KMS-11 (cell line): ENCODE data around the gene RNF14.
A peak's percentile ranks its signal among the peaks of the same experiment; 100 is the strongest.

Experiments used
- H2AFZ ChIP-seq: fragments of 200-600 bp; sonication (generic); 2 replicates; pipeline ENCODE4 v1.6.1; 2016; ENCODE audit warnings: antibody characterized with exemption, mixed run types, low read depth
- H3K27ac ChIP-seq: fragments of 200-600 bp; sonication (generic); 2 replicates; pipeline ENCODE4 v1.6.1; 2016; ENCODE audit warnings: mild to moderate bottlenecking, mixed run types
- H3K27me3 ChIP-seq: fragments of 200-600 bp; sonication (generic); 2 replicates; pipeline ENCODE4 v1.6.1; 2017; ENCODE audit warnings: mild to moderate bottlenecking, low read depth, mixed run types, moderate library complexity; ENCODE audit not compliant: insufficient read depth
- H3K36me3 ChIP-seq: fragments of 200-600 bp; sonication (generic); 2 replicates; pipeline ENCODE4 v1.6.1; 2017; ENCODE audit warnings: mild to moderate bottlenecking, mixed run types; ENCODE audit not compliant: insufficient read depth
- H3K4me1 ChIP-seq: fragments of 200-600 bp; sonication (generic); 2 replicates; pipeline ENCODE4 v1.6.1; 2016; ENCODE audit warnings: mild to moderate bottlenecking, low read depth, mixed run types; ENCODE audit not compliant: poor library complexity, severe bottlenecking
- H3K4me2 ChIP-seq: fragments of 200-600 bp; sonication (generic); 2 replicates; pipeline ENCODE4 v1.7.0; 2016; ENCODE audit warnings: mild to moderate bottlenecking, mixed run types
- H3K4me3 ChIP-seq: fragments of 200-600 bp; sonication (generic); IDR thresholded peaks from 2 replicates; pipeline ENCODE4 v1.6.1; 2017; ENCODE audit warnings: low read depth, low read length, mixed read lengths; ENCODE audit not compliant: insufficient read depth
- H3K79me2 ChIP-seq: fragments of 200-600 bp; sonication (generic); 2 replicates; pipeline ENCODE4 v1.6.1; 2016; ENCODE audit warnings: low read depth, mixed run types; ENCODE audit not compliant: insufficient read depth
- H3K9ac ChIP-seq: fragments of 200-600 bp; sonication (generic); 2 replicates; pipeline ENCODE4 v1.6.1; 2016; ENCODE audit warnings: mild to moderate bottlenecking, mixed run types
- H4K20me1 ChIP-seq: fragments of 200-600 bp; sonication (generic); 2 replicates; pipeline ENCODE4 v1.6.1; 2016; ENCODE audit warnings: mild to moderate bottlenecking, mixed run types; ENCODE audit not compliant: insufficient read depth
- TF ChIP-seq, protein P1 (sequence below): fragments of 200-600 bp; sonication (generic); conservative IDR thresholded peaks from 2 replicates; pipeline ENCODE4 v1.6.1; 2017; ENCODE audit warnings: low read depth, mild to moderate bottlenecking, antibody characterized with exemption, low read length, moderate library complexity, mixed read lengths

The RNF14 gene

DNA sequence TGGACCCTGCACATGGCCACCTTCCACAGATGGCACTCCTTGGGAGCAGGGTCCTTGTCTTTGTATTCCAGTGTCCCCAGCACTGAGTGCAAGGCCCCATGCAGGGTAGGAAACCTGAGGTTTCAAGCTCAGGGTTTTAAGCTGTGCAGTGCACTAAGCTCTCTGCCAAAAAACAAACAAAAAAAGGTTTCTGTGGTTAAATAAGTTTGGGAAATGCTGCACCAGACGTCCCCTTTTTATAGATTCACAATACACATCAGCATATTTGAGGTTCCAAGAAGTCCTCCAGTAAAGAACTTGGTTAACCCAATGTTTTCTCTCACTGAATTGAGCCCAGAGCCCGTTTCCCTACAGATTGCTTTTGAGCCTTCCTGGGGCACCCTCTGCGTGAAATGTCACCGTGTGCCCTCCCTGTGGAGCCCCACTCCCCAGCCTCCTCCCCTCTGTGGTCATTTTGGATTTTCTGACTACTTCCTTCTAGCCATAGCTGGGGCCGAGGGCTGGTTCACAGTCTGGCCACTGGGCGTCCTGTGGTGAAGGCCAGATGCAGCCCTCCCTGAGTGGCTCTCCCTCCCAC is 28.1 kb upstream of the RNF14 start:
- H3K79me2 ChIP-seq = no peaks in the 10 kb centered on the region
- H3K36me3 ChIP-seq = no peaks in the 10 kb centered on the region
- H3K4me2 ChIP-seq = peak overlapping the region; percentile 83
- H4K20me1 ChIP-seq = no peaks in the 10 kb centered on the region
- peak overlapping the region; percentile 10; the same call in 1 of the 2 replicates for H2AFZ ChIP-seq
- peaks cover 42% of the 10 kb centered on the region for H3K4me1 ChIP-seq
- peak overlapping the region; percentile 70 for H3K27ac ChIP-seq
- H3K27me3 ChIP-seq = no peaks in the 10 kb centered on the region
- no peak overlapping the region for H3K4me3 ChIP-seq
- no peak overlapping the region for H3K9ac ChIP-seq
- TF ChIP-seq, protein P1, sequence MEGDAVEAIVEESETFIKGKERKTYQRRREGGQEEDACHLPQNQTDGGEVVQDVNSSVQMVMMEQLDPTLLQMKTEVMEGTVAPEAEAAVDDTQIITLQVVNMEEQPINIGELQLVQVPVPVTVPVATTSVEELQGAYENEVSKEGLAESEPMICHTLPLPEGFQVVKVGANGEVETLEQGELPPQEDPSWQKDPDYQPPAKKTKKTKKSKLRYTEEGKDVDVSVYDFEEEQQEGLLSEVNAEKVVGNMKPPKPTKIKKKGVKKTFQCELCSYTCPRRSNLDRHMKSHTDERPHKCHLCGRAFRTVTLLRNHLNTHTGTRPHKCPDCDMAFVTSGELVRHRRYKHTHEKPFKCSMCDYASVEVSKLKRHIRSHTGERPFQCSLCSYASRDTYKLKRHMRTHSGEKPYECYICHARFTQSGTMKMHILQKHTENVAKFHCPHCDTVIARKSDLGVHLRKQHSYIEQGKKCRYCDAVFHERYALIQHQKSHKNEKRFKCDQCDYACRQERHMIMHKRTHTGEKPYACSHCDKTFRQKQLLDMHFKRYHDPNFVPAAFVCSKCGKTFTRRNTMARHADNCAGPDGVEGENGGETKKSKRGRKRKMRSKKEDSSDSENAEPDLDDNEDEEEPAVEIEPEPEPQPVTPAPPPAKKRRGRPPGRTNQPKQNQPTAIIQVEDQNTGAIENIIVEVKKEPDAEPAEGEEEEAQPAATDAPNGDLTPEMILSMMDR = peak; percentile 22; the same call in 1 of the 2 replicates

DNA sequence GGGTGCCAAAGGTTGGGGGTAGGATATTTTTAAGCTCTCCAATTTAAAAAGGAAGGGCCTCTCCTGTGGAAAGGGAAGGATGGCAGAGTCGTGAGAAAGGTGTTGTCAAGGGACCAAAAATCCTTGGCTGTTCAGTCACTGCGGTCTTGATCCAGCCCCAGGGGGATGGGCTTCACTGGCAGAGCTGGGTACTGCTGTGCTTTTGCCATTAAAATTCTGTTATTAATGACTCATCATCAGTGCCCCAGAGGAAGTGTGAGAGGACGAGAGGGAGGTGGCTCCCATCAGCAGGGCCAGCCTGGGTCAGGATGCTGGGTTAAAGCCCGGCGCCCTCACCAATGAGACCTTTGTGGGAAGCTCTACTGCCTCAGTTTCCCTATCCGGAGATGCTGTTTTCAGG is 27.6 kb upstream of the RNF14 start:
- Histone ChIP-seq H3K36me3 (no peaks in the 10 kb centered on the region), H3K4me2 (peak overlapping the region; percentile 83), H2AFZ (peak overlapping the region; percentile 10; the same call in 1 of the 2 replicates), H3K9ac (no peak overlapping the region), H3K27me3 (no peaks in the 10 kb centered on the region), H3K79me2 (no peaks in the 10 kb centered on the region), H3K27ac (peak overlapping the region; percentile 70), H3K4me1 (peaks cover 42% of the 10 kb centered on the region), H3K4me3 (no peak overlapping the region), H4K20me1 (no peaks in the 10 kb centered on the region)
- TF ChIP-seq, protein P1 = 0 out of 2 replicates have a peak, but pooled peaks have one; percentile 10

DNA sequence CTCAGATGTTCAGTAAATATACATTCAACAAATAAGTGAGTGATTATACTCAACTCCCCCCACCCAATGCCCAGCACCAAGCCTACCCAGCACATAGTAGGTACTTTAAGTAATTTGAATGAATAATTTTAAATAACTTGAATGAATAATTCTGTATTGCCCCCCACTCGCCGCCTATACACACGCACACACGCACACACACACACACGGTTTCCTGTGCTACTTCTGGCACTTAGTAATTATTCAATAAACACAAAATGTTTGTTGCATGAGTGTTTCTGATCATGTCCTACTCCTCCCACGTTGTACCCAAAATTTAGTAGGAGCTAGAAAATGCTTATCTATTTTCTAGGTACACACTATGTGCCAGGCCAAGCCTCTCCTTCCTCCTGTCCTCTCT is 27.1 kb upstream of the RNF14 start:
- Histone ChIP-seq H2AFZ (no peak overlapping the region), H3K4me3 (no peak overlapping the region), H3K27me3 (no peaks in the 10 kb centered on the region), H3K27ac (peak overlapping the region; percentile 70; the same call in 1 of the 2 replicates), H3K36me3 (no peaks in the 10 kb centered on the region), H3K4me2 (peak overlapping the region; percentile 83), H3K9ac (no peak overlapping the region), H4K20me1 (no peaks in the 10 kb centered on the region), H3K79me2 (no peaks in the 10 kb centered on the region), H3K4me1 (peaks cover 42% of the 10 kb centered on the region)
- TF ChIP-seq, protein P1 = no peak

DNA sequence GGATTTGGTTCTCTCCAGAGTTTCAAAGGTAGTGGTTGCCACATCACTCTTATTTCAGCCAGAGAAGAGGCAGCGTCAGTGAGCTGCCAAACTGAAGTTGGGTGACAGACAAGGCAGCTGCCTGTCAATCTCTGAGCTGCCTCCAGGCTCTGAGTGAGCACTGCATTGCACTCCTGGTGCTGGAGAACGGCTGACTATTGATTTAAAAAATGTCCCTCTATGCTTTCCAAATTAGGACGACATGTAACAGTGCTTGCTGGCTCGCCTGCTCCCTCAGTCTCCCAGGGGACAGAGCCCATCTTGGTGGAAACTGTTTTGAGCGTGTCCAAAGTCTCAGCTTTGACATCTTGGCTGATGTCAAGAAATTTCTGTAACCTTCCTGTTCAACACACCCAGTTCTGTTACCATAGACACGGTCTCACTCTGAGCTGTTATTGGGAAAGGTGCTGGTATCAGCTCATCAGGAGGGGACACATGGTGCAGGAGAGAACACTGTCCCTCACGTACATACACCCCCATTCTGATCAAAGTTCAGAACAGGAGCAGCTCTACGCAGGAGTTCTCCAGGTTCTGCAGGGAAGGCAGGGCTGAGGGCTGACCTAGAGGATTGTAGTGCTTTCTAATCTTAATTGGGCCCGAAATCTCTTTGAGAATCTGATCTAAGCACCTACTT is 26.6 kb upstream of the RNF14 start:
- Histone ChIP-seq H3K9ac (no peak overlapping the region), H3K4me1 (peaks cover 42% of the 10 kb centered on the region), H3K4me2 (peak overlapping the region; percentile 83; the same call in 1 of the 2 replicates), H3K4me3 (no peak overlapping the region), H3K36me3 (no peaks in the 10 kb centered on the region), H4K20me1 (no peaks in the 10 kb centered on the region), H2AFZ (no peak overlapping the region), H3K79me2 (no peaks in the 10 kb centered on the region), H3K27me3 (no peaks in the 10 kb centered on the region), H3K27ac (peak overlapping the region; percentile 70; the same call in 1 of the 2 replicates)
- TF ChIP-seq, protein P1 = no peak
